ENCODE measurements around the gene EEF1AKMT3.

DNA sequence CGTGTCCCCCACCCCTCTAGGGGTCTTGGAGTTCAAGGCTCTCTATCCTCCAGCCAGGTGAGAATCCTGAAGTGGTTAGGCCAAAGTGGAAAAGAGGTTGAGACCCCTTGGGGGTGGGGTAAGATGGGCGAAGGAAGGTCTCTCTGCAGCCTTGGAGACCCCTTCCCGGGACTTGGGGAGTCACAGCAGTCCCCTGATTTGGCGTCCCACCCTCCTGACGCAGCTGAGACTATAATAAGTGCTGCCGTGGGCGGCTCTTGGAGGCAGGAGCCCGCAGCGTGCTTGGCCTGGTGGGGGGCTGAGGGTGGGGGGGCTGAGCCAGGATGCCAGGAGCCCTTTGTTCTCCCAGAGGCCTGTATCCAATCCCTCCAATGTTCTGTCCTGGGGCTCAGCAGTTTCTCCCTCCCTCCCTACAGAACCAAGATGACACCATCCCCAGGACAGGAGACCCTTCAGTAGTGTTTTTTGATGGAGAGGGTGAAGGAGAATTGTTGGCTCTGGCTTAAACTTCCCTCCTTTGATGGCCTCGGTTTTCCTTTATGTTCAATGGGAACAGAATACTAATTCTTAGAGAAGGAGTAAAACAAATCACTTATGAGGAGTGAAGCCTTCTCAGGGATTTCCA lies 32.4 kb upstream of the EEF1AKMT3 start:
- TF ChIP-seq CTCF (IDR thresholded peaks at IDR 0.05 in 4 of 5, conservative IDR thresholded peaks at IDR 0.05 in 1 of 5) (no peak), POLR2A (IDR thresholded peaks at IDR 0.05) (no peak)

Measured in gastrocnemius medialis (tissue), 4 donors.